Measurements from ENCODE around the gene THEMIS2.

Gene THEMIS2

DNA sequence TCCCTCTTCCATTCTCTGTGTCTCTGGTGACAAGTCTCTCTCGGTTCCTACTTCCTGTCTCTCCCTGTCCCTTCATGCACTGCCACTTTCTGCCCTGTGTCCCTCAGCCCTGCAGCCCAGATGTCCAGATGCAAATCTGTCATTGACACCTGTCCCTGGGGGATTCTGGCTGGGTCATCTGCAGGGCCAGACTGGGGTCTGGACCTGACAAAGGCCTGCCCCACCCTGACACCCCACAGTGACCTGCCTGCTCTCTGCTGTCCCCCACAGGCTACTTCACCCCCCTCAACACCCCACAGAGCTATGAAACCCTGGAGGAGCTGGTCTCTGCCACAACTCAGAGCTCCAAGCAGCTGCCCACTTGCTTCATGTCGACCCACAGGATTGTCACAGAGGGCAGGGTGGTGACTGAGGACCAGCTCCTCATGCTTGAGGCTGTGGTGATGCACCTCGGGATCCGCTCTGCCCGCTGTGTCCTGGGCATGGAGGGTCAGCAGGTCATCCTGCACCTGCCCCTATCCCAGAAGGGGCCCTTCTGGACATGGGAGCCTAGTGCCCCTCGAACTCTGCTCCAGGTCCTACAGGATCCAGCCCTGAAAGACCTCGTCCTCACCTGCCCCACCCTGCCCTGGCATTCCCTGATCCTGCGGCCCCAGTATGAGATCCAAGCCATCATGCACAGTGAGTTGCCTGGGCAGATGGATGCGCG, 7.2 kb downstream of the THEMIS2 start:
- TF ChIP-seq, protein P1, sequence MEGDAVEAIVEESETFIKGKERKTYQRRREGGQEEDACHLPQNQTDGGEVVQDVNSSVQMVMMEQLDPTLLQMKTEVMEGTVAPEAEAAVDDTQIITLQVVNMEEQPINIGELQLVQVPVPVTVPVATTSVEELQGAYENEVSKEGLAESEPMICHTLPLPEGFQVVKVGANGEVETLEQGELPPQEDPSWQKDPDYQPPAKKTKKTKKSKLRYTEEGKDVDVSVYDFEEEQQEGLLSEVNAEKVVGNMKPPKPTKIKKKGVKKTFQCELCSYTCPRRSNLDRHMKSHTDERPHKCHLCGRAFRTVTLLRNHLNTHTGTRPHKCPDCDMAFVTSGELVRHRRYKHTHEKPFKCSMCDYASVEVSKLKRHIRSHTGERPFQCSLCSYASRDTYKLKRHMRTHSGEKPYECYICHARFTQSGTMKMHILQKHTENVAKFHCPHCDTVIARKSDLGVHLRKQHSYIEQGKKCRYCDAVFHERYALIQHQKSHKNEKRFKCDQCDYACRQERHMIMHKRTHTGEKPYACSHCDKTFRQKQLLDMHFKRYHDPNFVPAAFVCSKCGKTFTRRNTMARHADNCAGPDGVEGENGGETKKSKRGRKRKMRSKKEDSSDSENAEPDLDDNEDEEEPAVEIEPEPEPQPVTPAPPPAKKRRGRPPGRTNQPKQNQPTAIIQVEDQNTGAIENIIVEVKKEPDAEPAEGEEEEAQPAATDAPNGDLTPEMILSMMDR (IDR thresholded peaks at IDR 0.05; ENCODE audit: insufficient read depth, low read depth, low read length, missing control alignments): no peak
- H3K4me3 ChIP-seq (ENCODE audit: low read depth, low read length): no peak overlapping the region
- DNase-seq (ENCODE audit: low read depth): peak; percentile 29

DNA sequence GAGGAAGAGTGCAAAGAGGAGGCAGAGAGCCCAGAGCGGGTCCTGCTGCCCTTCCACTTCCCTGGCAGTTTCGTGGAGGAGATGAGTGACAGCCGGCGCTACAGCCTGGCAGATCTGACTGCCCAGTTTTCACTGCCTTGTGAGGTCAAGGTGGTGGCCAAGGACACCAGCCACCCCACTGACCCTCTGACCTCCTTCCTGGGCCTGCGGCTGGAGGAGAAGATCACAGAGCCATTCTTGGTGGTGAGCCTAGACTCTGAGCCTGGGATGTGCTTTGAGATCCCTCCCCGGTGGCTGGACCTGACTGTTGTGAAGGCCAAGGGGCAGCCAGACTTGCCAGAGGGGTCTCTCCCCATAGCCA, 10.2 kb downstream of the THEMIS2 start:
- no peak for DNase-seq (ENCODE audit: low read depth)
- TF ChIP-seq, protein P1 (IDR thresholded peaks at IDR 0.05; ENCODE audit: insufficient read depth, low read depth, low read length, missing control alignments): no peak
- peak overlapping the region; percentile 49 for H3K4me3 ChIP-seq (ENCODE audit: low read depth, low read length)

DNA sequence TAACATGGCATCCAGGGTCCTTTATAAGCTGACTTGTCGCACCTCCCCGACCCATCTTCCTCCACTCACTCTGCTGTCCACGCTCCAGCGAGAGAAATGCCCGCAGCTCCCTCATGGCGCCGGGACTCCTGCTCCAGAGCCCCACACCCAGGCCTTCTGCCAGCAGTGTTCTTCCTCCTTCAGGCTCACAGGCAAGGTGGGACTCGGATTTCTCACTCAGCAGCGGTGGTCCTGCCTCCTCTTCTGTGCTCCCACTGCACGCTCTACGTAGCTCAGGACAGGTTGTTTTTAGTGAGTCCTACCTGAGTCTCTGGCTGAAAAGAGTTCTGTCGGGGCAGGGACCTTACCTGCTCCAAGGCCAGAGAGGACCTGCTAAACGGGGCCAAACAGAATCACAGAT, 11.2 kb downstream of the THEMIS2 start:
- H3K4me3 ChIP-seq (ENCODE audit: low read depth, low read length): peak overlapping the region; percentile 49
- TF ChIP-seq, protein P1 (IDR thresholded peaks at IDR 0.05; ENCODE audit: insufficient read depth, low read depth, low read length, missing control alignments): no peak
- peak; percentile 24 for DNase-seq (ENCODE audit: low read depth)

- TF ChIP-seq, protein P1 (IDR thresholded peaks at IDR 0.05; ENCODE audit: insufficient read depth, low read depth, low read length, missing control alignments): no peak
- peak; percentile 91 for DNase-seq (ENCODE audit: low read depth)
- peak overlapping the region; percentile 49 for H3K4me3 ChIP-seq (ENCODE audit: low read depth, low read length)
These were observed 11.9 kb downstream of the THEMIS2 start for GRCh38 chr1:27884006-27884954.

- TF ChIP-seq, protein P1 (IDR thresholded peaks at IDR 0.05; ENCODE audit: insufficient read depth, low read depth, low read length, missing control alignments): no peak
- no peak for DNase-seq (ENCODE audit: low read depth)
- H3K4me3 ChIP-seq (ENCODE audit: low read depth, low read length): peak overlapping the region; percentile 49; the same call in 1 of the 2 replicates
These were observed 12.8 kb downstream of the THEMIS2 start for GRCh38 chr1:27885114-27885528.

GRCh38 chr1:27885621-27886352, 13.4 kb downstream of the THEMIS2 start:
- no peak for DNase-seq (ENCODE audit: low read depth)
- no peak overlapping the region; the same call in 1 of the 2 replicates for H3K4me3 ChIP-seq (ENCODE audit: low read depth, low read length)
- TF ChIP-seq, protein P1 (IDR thresholded peaks at IDR 0.05; ENCODE audit: insufficient read depth, low read depth, low read length, missing control alignments): no peak
